OCI-LY3 (cell line): Measurements from ENCODE around the gene FBXO22.

ENCODE experiments used
- EZH2phosphoT487 ChIP-seq: fragments of 200-600 bp; shearing (Covaris generic); IDR thresholded peaks from 2 replicates; pipeline ENCODE4 v1.6.1; 2018; ENCODE audit warnings: antibody characterized with exemption, mixed run types, low read depth
- TF ChIP-seq, protein P1 (sequence below): fragments of 200-600, 300-600 bp; sonication (generic); IDR thresholded peaks from 2 replicates; pipeline ENCODE4 v1.5.1; 2014; ENCODE audit warnings: antibody characterized with exemption, low read length, low read depth

DNA sequence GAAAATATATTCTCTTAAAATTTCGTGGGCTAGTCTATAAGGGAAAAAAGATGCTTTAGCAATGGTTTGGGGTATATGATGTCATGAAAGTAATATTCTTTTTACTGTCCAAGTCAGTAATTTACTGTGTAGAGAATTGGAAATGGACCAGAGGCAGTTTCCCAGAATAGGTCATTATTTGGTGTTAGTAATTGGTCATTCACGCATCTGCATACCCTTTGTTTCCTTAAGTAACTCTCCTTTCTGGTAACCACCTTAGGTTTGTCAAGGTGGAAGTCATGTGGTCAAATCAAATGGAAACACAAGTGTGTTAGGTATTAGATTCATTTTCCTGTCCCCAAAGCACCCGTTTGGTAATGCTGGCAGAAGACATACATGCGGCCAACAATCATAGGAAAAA is 23.9 kb downstream of the FBXO22 start:
- TF ChIP-seq, protein P1, sequence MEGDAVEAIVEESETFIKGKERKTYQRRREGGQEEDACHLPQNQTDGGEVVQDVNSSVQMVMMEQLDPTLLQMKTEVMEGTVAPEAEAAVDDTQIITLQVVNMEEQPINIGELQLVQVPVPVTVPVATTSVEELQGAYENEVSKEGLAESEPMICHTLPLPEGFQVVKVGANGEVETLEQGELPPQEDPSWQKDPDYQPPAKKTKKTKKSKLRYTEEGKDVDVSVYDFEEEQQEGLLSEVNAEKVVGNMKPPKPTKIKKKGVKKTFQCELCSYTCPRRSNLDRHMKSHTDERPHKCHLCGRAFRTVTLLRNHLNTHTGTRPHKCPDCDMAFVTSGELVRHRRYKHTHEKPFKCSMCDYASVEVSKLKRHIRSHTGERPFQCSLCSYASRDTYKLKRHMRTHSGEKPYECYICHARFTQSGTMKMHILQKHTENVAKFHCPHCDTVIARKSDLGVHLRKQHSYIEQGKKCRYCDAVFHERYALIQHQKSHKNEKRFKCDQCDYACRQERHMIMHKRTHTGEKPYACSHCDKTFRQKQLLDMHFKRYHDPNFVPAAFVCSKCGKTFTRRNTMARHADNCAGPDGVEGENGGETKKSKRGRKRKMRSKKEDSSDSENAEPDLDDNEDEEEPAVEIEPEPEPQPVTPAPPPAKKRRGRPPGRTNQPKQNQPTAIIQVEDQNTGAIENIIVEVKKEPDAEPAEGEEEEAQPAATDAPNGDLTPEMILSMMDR, result no peak
- TF ChIP-seq EZH2phosphoT487, result no peak
